Heart left ventricle (tissue), 16 donors: Measurements from ENCODE around the gene NKIRAS1. TPM values are rescaled to one million over a fixed set of nuclear protein-coding genes. Genes with fewer than 3 reads are reported as not detected.

Source experiments
- ATAC-seq, 4 donors: fragments of 200-7000 bp; cut with Tn5 transposase; one replicate each; pipeline ENCODE4 v1.9.1; 2020 to 2022; ENCODE audit warnings: moderate library complexity in 4 of 4, mild to moderate bottlenecking in 3 of 4, moderate number of reproducible peaks in 1 of 4
- DNase-seq, 5 donors: peaks; one replicate each; pipeline ENCODE4 v3.0.0-alpha.2; 2020
- H3K27ac ChIP-seq, 12 donors: fragments of 200-600 bp; sonication (generic) in 4 of 12; one replicate each; pipeline versions ENCODE4 v1.5.0 to v1.8.0; 2016 to 2022; ENCODE audit warnings: mild to moderate bottlenecking in 2 of 12
- H3K27me3 ChIP-seq, 9 donors: fragments of 200-600 bp; sonication (generic) in 2 of 9; one replicate each; pipeline versions ENCODE4 v1.5.1 to v1.8.0; 2016 to 2022; ENCODE audit warnings: mild to moderate bottlenecking in 3 of 9
- H3K36me3 ChIP-seq, 9 donors: fragments of 200-600 bp; sonication (generic) in 2 of 9; one replicate each; pipeline versions ENCODE4 v1.5.0 to v1.8.0; 2018 to 2022; ENCODE audit warnings: mild to moderate bottlenecking in 2 of 9
- H3K4me1 ChIP-seq, 12 donors: fragments of 200-600 bp; sonication (generic) in 4 of 12; one replicate each; pipeline versions ENCODE4 v1.5.0 to v1.8.0; 2016 to 2022; ENCODE audit warnings: mild to moderate bottlenecking in 3 of 12
- H3K4me3 ChIP-seq, 12 donors: fragments of 200-600 bp; sonication (generic) in 4 of 12; one replicate each; pipeline versions ENCODE4 v1.5.0 to v1.8.0; 2017 to 2022; ENCODE audit warnings: mild to moderate bottlenecking in 9 of 12, moderate library complexity in 4 of 12
- H3K9me3 ChIP-seq, 12 donors: fragments of 200-600 bp; sonication (generic) in 4 of 12; one replicate each; pipeline versions ENCODE4 v1.5.0 to v1.8.0; 2016 to 2022; ENCODE audit warnings: mild to moderate bottlenecking in 1 of 12
- CTCF ChIP-seq, 12 donors: fragments of 200-600 bp; sonication (generic) in 4 of 12; IDR thresholded peaks; one replicate each; pipeline versions ENCODE4 v1.5.0 to v1.8.0; 2018 to 2022; ENCODE audit warnings: antibody characterized with exemption in 12 of 12, mild to moderate bottlenecking in 5 of 12
- POLR2A ChIP-seq, 2 donors: fragments of 450-650 bp; IDR thresholded peaks; one replicate each; pipeline ENCODE4 v1.6.1; 2017; ENCODE audit warnings: antibody characterized with exemption in 2 of 2, mild to moderate bottlenecking in 2 of 2, moderate library complexity in 2 of 2
- whole genome bisulfite sequencing, 4 donors: extraction: QIAGEN DNeasy Blood & Tissue Kit in 2 of 4; methylation state at CpG; one replicate each; pipeline versions ENCODE4 v1.1.5 to v1.1.7; 2013 to 2018; 5-methylcytosine and 5-hydroxymethylcytosine counted together
- intact Hi-C, 10 donors: fragments of 100-400 bp; cut with DNase I; formaldehyde crosslinking; loops; one replicate each; pipeline versions ENCODE4 v1.11.1 to v1.14.2; 2022
- polyA plus RNA-seq, 2 donors: library from polyadenylated mRNA; stranded (reverse); fragments of 200-250 nt; gene quantifications; one replicate each; pipeline ENCODE4 v1.2.3, GENCODE V29; 2013
- total RNA-seq, 9 donors: library from RNA; depleted of rRNA in 2 of 9; stranded (reverse); fragments of >200 nt in 2 of 9; fragmentation: NEBNext Ultra II Directional in 3 of 9; extraction: Animal tissue kit (Norgen Biotek cat#: 25700) in 3 of 9; gene quantifications; one replicate each; pipeline versions ENCODE4 v1.1.0 to v1.2.4, GENCODE V29; 2016 to 2023
- donor health status: ischemic (EF 13 %, LVEDD 7.1; RV severe dilation, severe dysfunction).
- donor health status: healthy with polysubstance abuse.
- donor health status: DM: no; HTN: yes; CAD: no.
- donor health status: DM: no; HTN: no; CAD: no.
- donor health status: ischemic (EF 25% LVEDD 6.9; RV normal size, moderate dysfunction).
- donor health status: ischemic (EF 25% LVEDD 5.7; RV mildly dilated, moderate dysfunction).
- donor health status: healthy.
- donor health status: DM: yes; HTN: yes; CAD: no.
- donor health status: ischemic (EF 35%, LVEDD 5.7; RV mildly dilated, moderate dysfunction).
- donor health status: nonischemic (EF 11% LVEDD 7.7; RV severe dilation, severe dysfunction).
- donor health status: DM: yes; HTN: yes; CAD: no.
- donor health status: PGD.
- donor health status: ischemic (EF 29% LVEDD 5.4; RV normal size, mild dysfunction).
- donor health status: nonischemic (EF 23%, LVEDD 6.1; RV moderate dilation, normal function).

NKIRAS1 gene
- total and polyA plus RNA-seq, 11 donors = 13.3 to 23.2 (median 17.8) TPM

- Histone ChIP-seq H3K27me3 (no peaks in the 10 kb centered on the region), H3K27ac (no peak overlapping the region), H3K4me3 (no peak overlapping the region), H3K36me3 (peaks cover 0 to 49% (median 13%) of the 10 kb centered on the region in 9 donors), H3K4me1 (peaks cover 0 to 22% (median 8%) of the 10 kb centered on the region in 12 donors), H3K9me3 (no peaks in the 10 kb centered on the region)
- TF ChIP-seq POLR2A (IDR thresholded peaks at IDR 0.05) (no peak), CTCF (IDR thresholded peaks at IDR 0.05) (no peak)
- DNase-seq = no peak
- 63 to 80% (median 77%) methylated on average over 2 of the region's 2 CpGs for WGBS, 4 donors
- intact Hi-C loops = loop anchor here in 3 of 10 donors (2.0 to 10.0 kb wide), 4 partner anchors 55 to 348 kb away; partner anchors contain the start of gene NR1D2 (in 2 of the 3)
- ATAC-seq = no peak
Measured at GRCh38 chr3:23889386-23889785, 27.4 kb downstream of the NKIRAS1 start.

DNA sequence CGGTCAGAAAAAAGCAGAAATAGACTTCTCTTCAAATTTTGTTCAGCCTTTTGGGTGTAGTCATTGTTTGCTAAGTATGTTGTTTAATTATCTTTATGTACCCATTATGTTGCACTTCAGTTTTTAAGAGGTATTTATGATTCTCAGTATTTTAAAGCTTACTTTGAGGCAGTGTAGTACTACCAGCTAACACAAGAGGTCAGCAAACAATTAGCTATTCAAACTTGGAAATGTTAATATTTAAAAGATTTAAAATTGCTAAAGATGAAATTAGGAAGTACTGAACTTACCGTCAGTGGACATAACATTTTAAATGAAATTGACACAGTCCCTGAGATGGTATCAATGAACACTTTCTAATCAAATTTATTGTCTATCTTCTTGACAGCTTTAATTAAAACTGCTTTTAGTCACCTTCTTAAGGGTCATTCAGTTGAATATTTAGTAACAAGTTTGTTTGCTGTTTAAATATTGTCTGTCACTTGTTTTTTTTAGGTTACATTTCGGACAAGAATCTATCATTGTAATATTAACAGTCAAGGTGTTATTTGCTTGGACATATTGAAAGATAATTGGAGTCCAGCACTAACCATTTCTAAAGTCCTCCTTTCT, 28.1 kb downstream of the NKIRAS1 start:
- Histone ChIP-seq H3K9me3 (no peaks in the 10 kb centered on the region), H3K4me3 (no peak overlapping the region), H3K36me3 (peaks cover 0 to 45% (median 13%) of the 10 kb centered on the region in 9 donors), H3K27me3 (no peaks in the 10 kb centered on the region), H3K27ac (no peak overlapping the region), H3K4me1 (peaks cover 0 to 22% (median 8%) of the 10 kb centered on the region in 12 donors)
- no peak for TF ChIP-seq POLR2A (IDR thresholded peaks at IDR 0.05)
- peak; percentile 71 to 93 (median 80) for TF ChIP-seq CTCF (IDR thresholded peaks at IDR 0.05)
- intact Hi-C loops = loop anchor here in 3 of 10 donors (2.0 to 10.0 kb wide), 4 partner anchors 56 to 349 kb away; partner anchors contain the start of gene NR1D2 (in 2 of the 3)
- no peak for DNase-seq
- peak in 1 of 4 donors; percentile 27 for ATAC-seq
- WGBS, 4 donors = 50 to 62% (median 55%) methylated on average over 3 of the region's 3 CpGs

DNA sequence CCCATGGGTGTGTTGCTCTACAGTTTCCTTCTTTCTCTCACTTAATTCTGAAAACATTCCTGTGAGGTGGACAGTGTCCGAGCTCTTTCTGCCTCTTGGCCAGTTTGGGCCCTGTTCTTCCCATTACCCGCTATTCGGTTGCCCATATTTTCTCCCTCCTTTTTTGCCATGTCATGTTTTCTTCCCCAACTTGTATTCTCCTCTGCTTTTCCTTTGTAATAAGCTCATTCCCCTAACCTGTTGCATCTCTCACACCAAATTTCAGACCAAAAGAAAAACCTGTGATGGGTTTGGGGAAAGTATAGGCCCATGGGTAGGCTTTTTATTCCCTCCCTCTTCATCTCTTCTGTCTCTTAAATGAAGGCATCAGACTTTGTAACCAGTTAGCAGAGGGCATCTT, 30.5 kb downstream of the NKIRAS1 start:
- Histone ChIP-seq H3K27ac (no peak overlapping the region), H3K9me3 (no peaks in the 10 kb centered on the region), H3K36me3 (peaks cover 0 to 32% (median 7%) of the 10 kb centered on the region in 9 donors), H3K27me3 (no peaks in the 10 kb centered on the region), H3K4me1 (peaks cover 0 to 22% (median 8%) of the 10 kb centered on the region in 12 donors), H3K4me3 (no peak overlapping the region)
- intact Hi-C loops = loop anchor here in 2 of 10 donors (5.0 to 10.0 kb wide), 3 partner anchors 101 to 351 kb away; no protein-coding TSS in a partner anchor
- TF ChIP-seq CTCF (IDR thresholded peaks at IDR 0.05) = no peak
- TF ChIP-seq POLR2A (IDR thresholded peaks at IDR 0.05) = no peak
- ATAC-seq (no peak), DNase-seq (no peak)
- WGBS, 4 donors = 93 to 96% (median 95%) methylated on average over 3 of the region's 3 CpGs

DNA sequence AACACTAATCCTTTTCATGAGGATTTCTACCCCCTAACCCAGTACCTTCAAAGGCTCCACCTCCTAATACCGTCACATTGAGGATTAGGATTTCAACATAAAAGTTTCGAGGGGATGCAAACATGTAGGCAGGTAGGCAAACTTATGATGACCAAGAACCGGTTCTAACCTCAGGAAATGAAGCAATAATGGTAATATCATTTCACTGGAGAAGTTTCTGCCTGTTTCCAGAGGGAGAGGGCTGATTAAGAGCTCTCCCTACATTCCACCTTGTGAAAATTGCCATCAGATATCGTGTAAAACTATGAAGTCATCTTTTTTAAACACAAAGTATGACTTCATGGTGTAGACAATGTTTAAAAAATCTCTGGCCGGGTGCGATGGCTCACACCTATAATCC, 31.6 kb downstream of the NKIRAS1 start:
- Histone ChIP-seq H3K36me3 (peaks cover 0 to 24% (median 7%) of the 10 kb centered on the region in 9 donors), H3K4me3 (no peak overlapping the region), H3K27me3 (no peaks in the 10 kb centered on the region), H3K27ac (no peak overlapping the region), H3K4me1 (peaks cover 0 to 32% (median 18%) of the 10 kb centered on the region in 12 donors), H3K9me3 (no peaks in the 10 kb centered on the region)
- TF ChIP-seq POLR2A (IDR thresholded peaks at IDR 0.05) (no peak), CTCF (IDR thresholded peaks at IDR 0.05) (no peak)
- intact Hi-C loops = loop anchor here in 2 of 10 donors (5.0 to 10.0 kb wide), 3 partner anchors 102 to 352 kb away; no protein-coding TSS in a partner anchor
- ATAC-seq (no peak), DNase-seq (no peak)
- WGBS, 4 donors = 85 to 91% (median 88%) methylated on average over 6 of the region's 6 CpGs
